HG03520 (cell line): ENCODE results near the gene FAM171A2.
"Not testable (repeated sequence)": the region's sequence is repeated elsewhere in the genome, so short reads cannot be mapped to it uniquely, and the experiment has no call there.

ENCODE experiments used
- ATAC-seq: cut with Tn5 transposase; IDR thresholded peaks from one replicate; pipeline ENCODE4 v1.9.1; 2021; ENCODE audit warnings: mild to moderate bottlenecking, moderate library complexity; ENCODE audit not compliant: unreplicated experiment

The FAM171A2 gene

DNA sequence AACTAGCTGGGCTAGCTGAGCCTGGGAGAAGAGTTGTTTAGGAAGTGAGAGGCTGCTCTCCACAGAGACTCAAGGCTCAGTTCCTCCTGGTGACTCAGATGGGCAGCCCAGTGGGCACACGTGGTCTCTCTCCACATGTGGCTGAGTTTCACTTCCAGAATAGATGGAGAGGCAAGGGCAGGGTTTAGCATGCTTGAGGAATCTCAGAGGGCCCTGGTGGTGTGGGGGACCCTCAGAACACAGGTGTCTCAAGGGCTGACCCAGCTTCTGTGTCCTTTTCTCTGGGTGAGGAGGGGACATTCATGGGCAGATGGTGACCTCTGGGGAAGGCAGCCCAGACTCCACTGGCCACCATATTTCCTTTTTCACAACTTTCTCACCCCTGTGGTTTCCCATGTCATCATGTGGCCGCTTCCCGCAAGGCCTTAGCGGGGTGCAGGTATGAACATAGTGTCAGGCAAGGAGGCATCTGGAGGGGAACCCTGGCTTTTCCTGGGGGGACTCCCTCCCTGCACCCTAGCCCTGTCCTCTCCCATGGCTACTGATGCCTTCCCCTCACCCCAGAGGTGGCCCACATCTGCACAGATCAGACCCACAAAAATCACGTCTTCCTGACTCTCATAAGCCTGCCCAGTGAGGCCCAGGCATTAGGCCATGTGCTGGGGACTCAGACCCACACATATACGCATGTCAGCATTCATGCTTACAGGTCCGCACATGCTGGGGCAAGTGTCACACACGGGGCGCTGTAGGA is 15.2 kb downstream of the FAM171A2 start:
- peak; percentile 34 for ATAC-seq

GRCh38 chr17:44347206-44348055 is 16.2 kb downstream of the FAM171A2 start:
- not testable (repeated sequence) for ATAC-seq

DNA sequence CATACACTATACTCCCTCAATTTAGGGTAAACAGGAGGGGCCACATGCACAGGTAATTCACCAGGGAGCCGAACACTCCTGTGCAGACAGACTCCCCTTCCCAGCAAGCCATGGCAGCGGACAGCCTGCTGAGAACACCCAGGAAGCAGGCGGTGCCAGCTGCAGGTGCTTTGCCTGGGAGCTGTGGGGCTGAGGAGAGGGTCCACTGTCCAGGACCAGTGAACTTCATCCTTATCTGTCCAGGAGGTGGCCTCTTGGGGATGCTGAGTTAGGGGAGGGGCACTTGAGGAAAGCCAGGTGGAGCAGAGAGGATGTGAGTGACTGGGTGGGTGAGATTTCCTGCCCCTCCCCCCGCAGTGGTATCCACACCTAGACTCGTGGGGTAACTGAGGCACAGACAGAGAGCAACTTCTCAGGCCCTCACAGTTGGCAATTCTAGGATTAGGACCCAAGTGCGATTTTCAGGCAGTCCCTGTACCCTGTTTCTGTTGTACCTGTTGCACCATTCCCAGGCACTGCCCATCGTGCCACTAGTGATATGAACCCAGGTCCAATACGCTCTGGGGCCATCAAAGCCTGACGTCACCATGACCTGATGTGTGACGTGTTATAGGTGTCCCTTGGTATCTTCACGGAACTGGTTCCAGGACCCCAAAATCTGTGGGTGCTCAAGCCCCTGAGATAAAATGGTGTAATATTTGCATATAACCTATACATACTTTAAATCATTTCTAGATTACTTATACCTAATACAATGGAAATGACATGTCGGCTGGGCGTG is 17.4 kb downstream of the FAM171A2 start:
- no peak for ATAC-seq

DNA sequence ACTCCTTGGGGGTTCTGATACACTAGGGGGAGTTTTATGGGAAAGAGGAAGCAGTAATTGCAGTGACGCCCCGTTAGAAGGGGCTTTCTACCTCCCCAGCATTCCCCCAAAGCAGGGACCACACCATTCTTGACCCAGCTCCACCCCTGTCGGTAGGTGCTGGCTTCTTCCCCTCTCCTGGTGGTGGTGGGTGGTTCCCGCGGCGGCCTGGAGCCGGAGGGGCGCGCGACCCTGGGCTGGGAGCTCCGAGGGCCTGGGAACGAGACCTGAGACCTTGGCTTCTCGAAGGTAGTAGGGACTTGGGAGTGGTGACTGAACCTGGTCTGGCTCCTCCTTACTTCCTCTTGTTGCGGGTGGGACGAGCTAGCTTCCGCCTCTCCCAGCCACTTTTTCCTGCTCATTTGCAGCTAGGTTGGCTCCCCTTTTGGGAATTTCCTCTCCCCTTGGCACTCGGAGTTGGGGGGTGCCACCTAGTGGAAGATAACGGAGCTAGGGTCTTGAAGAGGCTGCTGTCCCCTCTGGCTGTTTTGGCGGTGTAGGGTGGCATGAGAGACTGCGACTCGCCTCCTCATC is 18.1 kb downstream of the FAM171A2 start:
- no peak for ATAC-seq

DNA sequence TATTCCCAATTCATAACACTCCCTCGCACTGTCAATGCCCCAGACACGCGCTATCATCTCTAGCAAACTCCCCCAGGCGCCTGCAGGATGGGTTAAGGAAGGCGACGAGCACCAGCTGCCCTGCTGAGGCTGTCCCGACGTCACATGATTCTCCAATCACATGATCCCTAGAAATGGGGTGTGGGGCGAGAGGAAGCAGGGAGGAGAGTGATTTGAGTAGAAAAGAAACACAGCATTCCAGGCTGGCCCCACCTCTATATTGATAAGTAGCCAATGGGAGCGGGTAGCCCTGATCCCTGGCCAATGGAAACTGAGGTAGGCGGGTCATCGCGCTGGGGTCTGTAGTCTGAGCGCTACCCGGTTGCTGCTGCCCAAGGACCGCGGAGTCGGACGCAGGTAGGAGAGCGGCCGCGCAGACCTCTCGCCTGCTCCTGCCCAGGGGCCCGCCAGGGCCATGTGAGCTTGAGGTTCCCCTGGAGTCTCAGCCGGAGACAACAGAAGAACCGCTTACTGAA is 18.7 kb downstream of the FAM171A2 start, which contains the start of gene GRN:
Gene GRN, plus strand, starts transcription at position 364 of the 515 bp plus-strand sequence. CDS start 3,863 bp downstream, outside the sequence.
- peak; percentile 66 for ATAC-seq

GRCh38 chr17:44343510-44344209 is 20.0 kb downstream of the FAM171A2 start:
- ATAC-seq: no peak

- ATAC-seq: not testable (repeated sequence)
These were observed 23.1 kb downstream of the FAM171A2 start for GRCh38 chr17:44340553-44340952.

GRCh38 chr17:44338702-44339101 is 25.0 kb downstream of the FAM171A2 start:
- no peak for ATAC-seq

- no peak for ATAC-seq
These were observed 27.7 kb downstream of the FAM171A2 start for GRCh38 chr17:44335968-44336367.

DNA sequence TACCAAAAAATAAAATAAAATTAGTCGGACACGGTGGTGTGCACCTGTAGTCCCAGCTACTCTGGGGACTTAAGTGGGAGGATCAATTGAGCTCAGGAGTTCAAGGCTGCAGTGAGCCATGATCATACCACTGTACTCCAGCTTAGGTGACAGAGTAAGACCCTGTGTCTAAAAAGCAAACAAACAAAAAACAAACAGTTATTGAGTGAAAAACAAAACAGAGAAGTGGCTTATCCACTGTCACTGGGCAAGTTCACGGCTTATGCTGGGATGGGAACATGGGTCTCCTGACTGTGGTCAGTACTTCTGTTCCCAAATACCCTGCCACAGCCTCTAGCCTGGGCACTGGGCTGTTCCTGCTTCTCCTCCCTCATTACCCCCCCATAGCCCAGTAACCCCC is 28.1 kb downstream of the FAM171A2 start:
- no peak for ATAC-seq

DNA sequence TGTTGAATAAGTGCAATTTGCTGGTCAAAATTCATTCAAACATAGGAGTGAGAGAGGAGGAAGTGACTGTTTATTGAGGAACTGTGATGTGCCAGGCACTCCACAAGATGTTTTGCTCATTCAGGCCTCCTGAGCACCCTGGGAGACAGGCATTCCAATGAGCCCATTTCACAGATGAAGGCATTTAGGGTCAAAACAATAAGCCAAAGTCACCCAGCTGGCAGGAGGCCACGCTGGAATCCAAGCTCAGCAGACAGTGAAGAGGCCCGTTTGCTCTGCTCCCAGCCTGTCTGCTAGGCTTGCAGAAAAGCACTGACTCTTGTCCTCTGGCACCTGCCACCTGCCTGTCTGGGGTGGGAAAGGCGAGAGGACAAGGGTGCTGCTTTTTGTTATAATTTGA is 28.9 kb downstream of the FAM171A2 start:
- ATAC-seq: no peak

DNA sequence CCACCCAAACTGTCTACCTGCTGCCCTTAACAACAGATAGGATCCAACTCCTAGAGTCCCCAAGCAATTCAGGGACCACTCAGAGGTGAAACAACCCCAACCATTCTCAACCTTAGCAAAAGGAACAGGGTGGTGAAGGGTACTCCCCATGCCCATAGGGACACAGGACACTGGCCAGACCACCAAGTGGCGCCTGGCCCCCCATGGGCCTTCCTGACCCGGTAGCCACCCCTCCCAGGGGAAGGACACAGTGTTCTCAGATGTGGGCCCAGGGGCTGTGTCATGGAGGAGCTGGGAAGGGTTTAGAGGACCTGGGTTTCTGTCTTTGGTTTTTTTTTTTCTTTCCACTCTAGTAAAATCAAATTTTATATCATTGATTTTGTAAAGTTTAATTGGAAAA is 29.3 kb downstream of the FAM171A2 start:
- no peak for ATAC-seq

- ATAC-seq: no peak
These were observed 30.3 kb downstream of the FAM171A2 start for GRCh38 chr17:44333371-44333770.

- no peak for ATAC-seq
These were observed 32.3 kb downstream of the FAM171A2 start for GRCh38 chr17:44331249-44331760.

DNA sequence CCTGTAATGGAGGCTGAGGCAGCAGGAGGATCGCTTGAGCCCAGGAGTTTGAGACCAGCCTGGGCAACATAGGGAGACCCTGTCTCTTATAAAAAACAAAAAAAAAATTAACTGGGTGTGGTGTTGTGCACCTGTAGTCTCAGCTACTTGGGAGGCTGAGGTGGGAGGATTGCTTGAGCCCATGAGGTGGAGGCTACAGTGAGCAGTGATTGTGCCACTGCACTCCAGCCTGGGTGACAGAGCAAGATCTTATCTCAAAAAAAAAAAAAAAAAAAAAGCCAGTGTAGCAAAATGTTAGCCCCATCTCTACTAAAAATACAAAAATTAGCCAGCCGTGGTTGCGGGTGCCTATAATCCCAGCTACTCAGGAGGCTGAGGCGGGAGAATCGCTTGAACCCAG is 33.4 kb downstream of the FAM171A2 start:
- ATAC-seq: not testable (repeated sequence)

GRCh38 chr17:44329516-44329915 is 34.1 kb downstream of the FAM171A2 start:
- not testable (repeated sequence) for ATAC-seq

GRCh38 chr17:44327715-44328449 is 35.8 kb downstream of the FAM171A2 start:
- ATAC-seq: no peak

DNA sequence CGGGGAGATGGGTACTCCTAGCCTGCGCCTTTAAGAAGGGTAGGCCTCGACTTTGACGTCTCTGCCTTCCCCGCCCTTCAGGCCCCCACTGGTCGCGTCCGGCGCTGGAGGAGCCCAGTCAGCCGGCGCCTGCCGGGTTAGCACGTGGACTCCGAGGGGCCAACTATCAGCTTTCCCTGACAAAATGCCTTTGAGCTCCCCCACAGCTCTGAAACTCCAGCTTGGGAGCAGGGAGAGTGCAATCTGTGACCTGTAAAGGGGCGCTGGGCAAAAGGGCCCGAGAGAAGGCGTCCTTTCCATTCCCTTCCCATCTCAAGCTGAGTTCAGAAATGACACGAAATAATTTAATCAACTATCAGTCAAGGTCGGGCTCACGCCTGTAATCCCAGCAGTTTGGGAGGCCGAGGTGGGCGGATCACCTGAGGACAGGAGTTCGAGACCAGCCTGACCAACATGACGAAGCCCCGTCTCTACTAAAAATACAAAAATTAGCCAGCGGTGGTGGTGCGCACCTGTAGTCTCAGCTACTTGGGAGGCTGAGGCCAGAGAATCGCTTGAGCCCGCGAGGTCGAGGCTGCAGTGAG is 36.7 kb downstream of the FAM171A2 start:
- ATAC-seq: peak; percentile 43
